Endothelial cell (in vitro differentiated cells): ENCODE measurements around the gene CEP162. TPM values are rescaled to one million over a fixed set of nuclear protein-coding genes. Genes with fewer than 3 reads are reported as not detected.
"Not testable (repeated sequence)": the region's sequence is repeated elsewhere in the genome, so short reads cannot be mapped to it uniquely, and the experiment has no call there.

Source experiments
- DNase-seq: peaks from one replicate; pipeline ENCODE4 v3.0.0; 2021; ENCODE audit warnings: low spot score
- H3K27ac Mint-ChIP-seq: one replicate; pipeline ENCODE4 v1.8.0; 2021; ENCODE audit warnings: mixed read lengths, inconsistent platforms; ENCODE audit not compliant: unreplicated experiment
- H3K27me3 Mint-ChIP-seq: one replicate; pipeline ENCODE4 v1.8.0; 2021; ENCODE audit warnings: mild to moderate bottlenecking, moderate library complexity, mixed read lengths, inconsistent platforms; ENCODE audit not compliant: unreplicated experiment
- H3K36me3 Mint-ChIP-seq: one replicate; pipeline ENCODE4 v1.8.0; 2021; ENCODE audit warnings: mild to moderate bottlenecking, low read depth, mixed read lengths, inconsistent platforms; ENCODE audit not compliant: unreplicated experiment
- H3K4me1 Mint-ChIP-seq: one replicate; pipeline ENCODE4 v1.8.0; 2021; ENCODE audit warnings: mild to moderate bottlenecking, mixed read lengths, inconsistent platforms; ENCODE audit not compliant: unreplicated experiment
- H3K4me3 Mint-ChIP-seq: one replicate; pipeline ENCODE4 v1.8.0; 2021; ENCODE audit warnings: mild to moderate bottlenecking, mixed read lengths, inconsistent platforms; ENCODE audit not compliant: unreplicated experiment
- H3K9me3 Mint-ChIP-seq: one replicate; pipeline ENCODE4 v1.8.0; 2021; ENCODE audit warnings: mixed read lengths, inconsistent platforms; ENCODE audit not compliant: unreplicated experiment
- total RNA-seq: library from RNA; stranded (reverse); fragmentation: NEBNext Ultra II Directional; extraction: Animal tissue kit (Norgen Biotek cat#: 25700); gene quantifications from one replicate; pipeline ENCODE4 v1.2.1, GENCODE V29; 2021; ENCODE audit not compliant: unreplicated experiment
- TF ChIP-seq, protein P1 (sequence below): fragments of 200-600 bp; sonication (generic); IDR thresholded peaks from one replicate; pipeline ENCODE4 v1.5.0; 2021; ENCODE audit warnings: antibody characterized with exemption; ENCODE audit not compliant: unreplicated experiment

CEP162 gene
- total RNA-seq, 1 donor from 2014 or later, result 14.3 TPM

DNA sequence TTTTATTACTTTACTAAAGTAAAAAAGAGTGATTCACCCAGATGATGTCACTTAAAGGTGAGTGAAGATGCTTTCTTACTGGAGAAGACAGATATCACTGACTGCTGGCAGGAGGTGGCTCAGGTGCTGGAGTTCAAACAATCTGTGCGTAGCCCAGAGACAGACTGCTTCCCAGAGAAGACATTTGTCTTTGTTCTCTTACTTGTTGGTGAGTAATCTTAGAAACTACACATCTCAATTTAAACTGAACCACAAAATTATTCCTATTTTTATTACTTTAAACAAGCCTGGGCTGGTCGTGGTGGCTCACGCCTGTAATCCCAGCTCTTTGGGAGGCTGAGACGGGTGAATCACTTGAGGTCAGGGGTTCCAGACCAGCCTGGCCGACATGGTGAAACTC is 92.2 kb downstream of the CEP162 start:
- H3K27me3 Mint-ChIP-seq, result peaks cover 3% of the 10 kb centered on the region
- H3K36me3 Mint-ChIP-seq, result peaks cover 28% of the 10 kb centered on the region
- no peaks in the 10 kb centered on the region for H3K9me3 Mint-ChIP-seq
- no peak overlapping the region for H3K27ac Mint-ChIP-seq
- H3K4me3 Mint-ChIP-seq, result no peak overlapping the region
- TF ChIP-seq, protein P1, sequence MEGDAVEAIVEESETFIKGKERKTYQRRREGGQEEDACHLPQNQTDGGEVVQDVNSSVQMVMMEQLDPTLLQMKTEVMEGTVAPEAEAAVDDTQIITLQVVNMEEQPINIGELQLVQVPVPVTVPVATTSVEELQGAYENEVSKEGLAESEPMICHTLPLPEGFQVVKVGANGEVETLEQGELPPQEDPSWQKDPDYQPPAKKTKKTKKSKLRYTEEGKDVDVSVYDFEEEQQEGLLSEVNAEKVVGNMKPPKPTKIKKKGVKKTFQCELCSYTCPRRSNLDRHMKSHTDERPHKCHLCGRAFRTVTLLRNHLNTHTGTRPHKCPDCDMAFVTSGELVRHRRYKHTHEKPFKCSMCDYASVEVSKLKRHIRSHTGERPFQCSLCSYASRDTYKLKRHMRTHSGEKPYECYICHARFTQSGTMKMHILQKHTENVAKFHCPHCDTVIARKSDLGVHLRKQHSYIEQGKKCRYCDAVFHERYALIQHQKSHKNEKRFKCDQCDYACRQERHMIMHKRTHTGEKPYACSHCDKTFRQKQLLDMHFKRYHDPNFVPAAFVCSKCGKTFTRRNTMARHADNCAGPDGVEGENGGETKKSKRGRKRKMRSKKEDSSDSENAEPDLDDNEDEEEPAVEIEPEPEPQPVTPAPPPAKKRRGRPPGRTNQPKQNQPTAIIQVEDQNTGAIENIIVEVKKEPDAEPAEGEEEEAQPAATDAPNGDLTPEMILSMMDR, result no peak
- no peak for DNase-seq
- peaks cover 23% of the 10 kb centered on the region for H3K4me1 Mint-ChIP-seq

- H3K4me1 Mint-ChIP-seq, H3K4me3 Mint-ChIP-seq, DNase-seq, H3K27me3 Mint-ChIP-seq, H3K9me3 Mint-ChIP-seq, H3K27ac Mint-ChIP-seq: not testable (repeated sequence)
- H3K36me3 Mint-ChIP-seq, result peaks cover 21% of the 10 kb centered on the region
Observed at GRCh38 chr6:84133385-84133784, 94.1 kb downstream of the CEP162 start.

DNA sequence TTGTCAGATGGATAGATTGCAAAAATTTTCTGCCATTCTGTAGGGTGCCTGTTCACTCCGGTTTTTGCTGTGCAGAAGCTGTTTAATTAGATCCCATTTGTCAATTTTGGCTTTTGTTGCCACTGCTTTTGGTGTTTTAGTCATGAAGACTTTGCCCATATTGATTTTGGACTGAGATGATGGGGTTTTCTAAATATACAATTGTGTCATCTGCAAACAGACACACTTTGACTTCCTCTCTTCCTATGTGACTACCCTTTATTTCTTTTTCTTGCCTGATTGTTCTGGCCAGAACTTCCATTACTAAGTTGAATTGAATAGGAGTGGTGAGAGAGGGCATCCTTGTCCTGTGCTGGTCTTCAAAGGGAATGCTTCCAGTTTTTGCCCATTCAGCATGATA is 97.9 kb downstream of the CEP162 start:
- not testable (repeated sequence) for H3K4me3 Mint-ChIP-seq, H3K4me1 Mint-ChIP-seq, H3K9me3 Mint-ChIP-seq, H3K27ac Mint-ChIP-seq, DNase-seq, H3K27me3 Mint-ChIP-seq
- H3K36me3 Mint-ChIP-seq, result peaks cover 22% of the 10 kb centered on the region

DNA sequence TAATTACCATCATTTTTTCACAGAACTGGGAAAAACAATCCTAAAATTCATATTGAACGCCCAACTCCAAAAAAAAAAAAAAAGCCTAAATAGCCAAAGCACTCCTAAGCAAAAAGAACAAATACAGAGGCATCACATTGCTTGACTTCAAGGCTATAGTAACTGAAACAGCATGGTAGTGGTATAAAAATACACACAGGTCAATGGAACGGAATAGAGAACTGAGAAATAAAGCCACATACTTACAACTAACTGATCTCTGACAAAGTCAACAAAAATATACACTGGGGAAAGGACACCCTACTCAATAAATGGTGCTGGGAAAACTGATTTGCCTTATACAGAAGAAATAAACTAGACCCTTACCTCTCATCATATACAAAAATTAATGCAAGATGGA is 104.3 kb downstream of the CEP162 start:
- Mint-ChIP-seq H3K9me3 (no peaks in the 10 kb centered on the region), H3K4me3 (no peak overlapping the region), H3K36me3 (peaks cover 5% of the 10 kb centered on the region), H3K4me1 (no peaks in the 10 kb centered on the region), H3K27me3 (no peaks in the 10 kb centered on the region), H3K27ac (no peak overlapping the region)
- TF ChIP-seq, protein P1, result no peak
- DNase-seq, result no peak

DNA sequence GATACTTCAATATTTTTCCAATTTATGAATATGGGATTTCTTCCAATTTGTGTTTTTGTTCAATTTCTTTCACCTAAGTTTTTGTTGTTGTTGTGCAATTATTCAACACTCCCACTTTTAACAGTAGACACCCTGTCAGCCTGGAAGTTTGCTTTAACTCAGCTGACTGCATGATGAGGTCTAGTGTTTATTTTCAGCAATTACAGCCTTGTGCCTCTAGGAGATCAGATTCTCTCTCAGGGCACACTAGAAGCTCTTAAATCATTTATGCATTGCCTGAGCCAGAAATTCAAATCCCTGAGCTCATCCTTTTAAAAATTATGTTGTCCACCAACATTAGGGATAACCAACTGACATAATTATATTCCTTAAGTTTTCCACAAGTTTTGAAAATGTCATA is 108.2 kb downstream of the CEP162 start:
- H3K4me1 Mint-ChIP-seq, result no peaks in the 10 kb centered on the region

GRCh38 chr6:84118191-84118590 is 109.3 kb downstream of the CEP162 start:
- no peak overlapping the region for H3K4me3 Mint-ChIP-seq
- H3K27ac Mint-ChIP-seq, result no peak overlapping the region
- H3K36me3 Mint-ChIP-seq, result peaks cover 4% of the 10 kb centered on the region
- peaks cover 2% of the 10 kb centered on the region for H3K27me3 Mint-ChIP-seq
- no peaks in the 10 kb centered on the region for H3K9me3 Mint-ChIP-seq
- DNase-seq, result no peak
- H3K4me1 Mint-ChIP-seq, result no peaks in the 10 kb centered on the region
- TF ChIP-seq, protein P1, result no peak

More for the DNA sequence above, 108.2 kb downstream of the CEP162 start:
- TF ChIP-seq, protein P1, result no peak
- no peak for DNase-seq
- H3K4me3 Mint-ChIP-seq, result no peak overlapping the region
- H3K27ac Mint-ChIP-seq, result no peak overlapping the region
- H3K36me3 Mint-ChIP-seq, result peaks cover 4% of the 10 kb centered on the region
- no peaks in the 10 kb centered on the region for H3K9me3 Mint-ChIP-seq
- H3K27me3 Mint-ChIP-seq, result peaks cover 2% of the 10 kb centered on the region

GRCh38 chr6:84114933-84115594 is 112.4 kb downstream of the CEP162 start:
- not testable (repeated sequence) for DNase-seq, H3K27me3 Mint-ChIP-seq, H3K27ac Mint-ChIP-seq, H3K4me1 Mint-ChIP-seq, H3K36me3 Mint-ChIP-seq, H3K4me3 Mint-ChIP-seq, H3K9me3 Mint-ChIP-seq

GRCh38 chr6:84111351-84111750 is 116.1 kb downstream of the CEP162 start:
- not testable (repeated sequence) for H3K27me3 Mint-ChIP-seq, H3K27ac Mint-ChIP-seq, H3K4me1 Mint-ChIP-seq, H3K9me3 Mint-ChIP-seq, DNase-seq, H3K4me3 Mint-ChIP-seq, H3K36me3 Mint-ChIP-seq
